Lower lobe of right lung (tissue), 2 donors: ENCODE results near the gene NELFE. TPM values are rescaled to one million over a fixed set of nuclear protein-coding genes. Genes with fewer than 3 reads are reported as not detected.

ENCODE experiments used
- ATAC-seq, 2 donors: fragments of 200-7000 bp; cut with Tn5 transposase; one replicate each; pipeline ENCODE4 v1.9.1; 2020 to 2022; ENCODE audit warnings: mild to moderate bottlenecking in 2 of 2, moderate library complexity in 2 of 2
- DNase-seq: peaks from one replicate; pipeline ENCODE4 v3.0.0-alpha.2; 2020
- H3K27ac ChIP-seq: fragments of 200-600 bp; one replicate; pipeline ENCODE4 v1.8.0; 2022
- H3K27me3 ChIP-seq: fragments of 200-600 bp; one replicate; pipeline ENCODE4 v1.8.0; 2022; ENCODE audit warnings: low read depth
- H3K36me3 ChIP-seq: fragments of 200-600 bp; one replicate; pipeline ENCODE4 v1.8.0; 2022; ENCODE audit warnings: mild to moderate bottlenecking
- H3K4me1 ChIP-seq: fragments of 200-600 bp; one replicate; pipeline ENCODE4 v1.8.0; 2022
- H3K4me3 ChIP-seq: fragments of 200-600 bp; one replicate; pipeline ENCODE4 v1.8.0; 2022; ENCODE audit warnings: mild to moderate bottlenecking
- H3K9me3 ChIP-seq: fragments of 200-600 bp; one replicate; pipeline ENCODE4 v1.8.0; 2022
- intact Hi-C: fragments of 100-400 bp; cut with DNase I; formaldehyde crosslinking; loops from one replicate; pipeline ENCODE4 v1.11.0; 2022
- total RNA-seq: library from RNA; stranded (reverse); fragmentation: NEBNext Ultra II Directional; extraction: Animal tissue kit (Norgen Biotek cat#: 25700); gene quantifications from one replicate; pipeline ENCODE4 v1.2.1, GENCODE V29; 2021
- TF ChIP-seq, protein P1 (sequence below): fragments of 200-600 bp; IDR thresholded peaks from one replicate; pipeline ENCODE4 v1.8.0; 2022; ENCODE audit warnings: antibody characterized with exemption, mild to moderate bottlenecking
- donor health status: DM: no; HTN: yes; CAD: no; lungs with severe emphysema.

NELFE gene
- total RNA-seq, 1 donor from 2014 or later, result 47.0 TPM

DNA sequence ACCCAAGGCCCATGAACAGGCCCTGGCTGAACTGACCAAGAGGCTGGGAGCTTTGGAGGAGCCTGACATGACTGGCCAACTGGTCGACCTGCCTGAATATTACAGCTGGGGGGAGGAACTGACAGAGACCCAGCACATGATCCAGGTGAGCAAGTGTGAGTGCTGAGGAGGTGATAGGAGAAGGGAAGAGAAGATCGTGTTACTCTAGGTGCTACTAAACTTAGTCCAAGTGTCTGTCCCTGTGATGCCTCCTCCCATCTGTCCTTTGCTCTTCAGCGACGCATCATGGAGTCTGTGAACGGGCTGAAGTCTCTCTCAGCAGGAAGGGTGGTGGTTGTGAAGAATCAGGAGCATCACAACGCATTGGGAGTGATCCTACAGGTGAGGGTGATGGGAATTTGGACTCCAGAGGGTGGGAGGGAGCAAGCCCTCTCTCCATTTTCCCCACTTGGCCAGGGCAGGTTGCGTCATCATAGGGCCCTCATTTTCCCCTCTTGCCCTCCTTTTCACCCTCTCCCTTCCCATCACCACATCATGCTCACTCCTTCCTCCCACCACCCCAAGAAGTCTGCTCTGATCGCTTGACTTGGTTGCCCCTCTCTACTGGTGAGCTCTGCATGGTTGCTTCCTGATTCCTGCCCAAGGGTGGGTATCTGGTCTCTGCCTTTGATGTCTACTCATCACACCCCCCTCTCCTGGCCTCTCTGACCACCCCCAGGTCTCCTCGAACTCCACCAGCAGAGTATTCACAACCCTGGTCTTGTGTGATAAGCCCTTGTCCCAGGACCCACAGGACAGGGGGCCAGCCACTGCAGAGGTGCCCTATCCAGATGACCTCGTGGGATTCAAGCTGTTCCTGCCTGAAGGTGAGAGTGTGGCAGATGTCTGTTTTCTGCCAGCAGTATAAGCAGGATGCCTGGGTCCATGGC is 8.5 kb upstream of the NELFE start:
- intact Hi-C loops, result no loop called here
- ATAC-seq (no peak), DNase-seq (no peak)
- peaks cover 86% of the 10 kb centered on the region for H3K36me3 ChIP-seq
- H3K27ac ChIP-seq, result no peak overlapping the region
- H3K4me1 ChIP-seq, result peaks cover 14% of the 10 kb centered on the region
- TF ChIP-seq, protein P1, sequence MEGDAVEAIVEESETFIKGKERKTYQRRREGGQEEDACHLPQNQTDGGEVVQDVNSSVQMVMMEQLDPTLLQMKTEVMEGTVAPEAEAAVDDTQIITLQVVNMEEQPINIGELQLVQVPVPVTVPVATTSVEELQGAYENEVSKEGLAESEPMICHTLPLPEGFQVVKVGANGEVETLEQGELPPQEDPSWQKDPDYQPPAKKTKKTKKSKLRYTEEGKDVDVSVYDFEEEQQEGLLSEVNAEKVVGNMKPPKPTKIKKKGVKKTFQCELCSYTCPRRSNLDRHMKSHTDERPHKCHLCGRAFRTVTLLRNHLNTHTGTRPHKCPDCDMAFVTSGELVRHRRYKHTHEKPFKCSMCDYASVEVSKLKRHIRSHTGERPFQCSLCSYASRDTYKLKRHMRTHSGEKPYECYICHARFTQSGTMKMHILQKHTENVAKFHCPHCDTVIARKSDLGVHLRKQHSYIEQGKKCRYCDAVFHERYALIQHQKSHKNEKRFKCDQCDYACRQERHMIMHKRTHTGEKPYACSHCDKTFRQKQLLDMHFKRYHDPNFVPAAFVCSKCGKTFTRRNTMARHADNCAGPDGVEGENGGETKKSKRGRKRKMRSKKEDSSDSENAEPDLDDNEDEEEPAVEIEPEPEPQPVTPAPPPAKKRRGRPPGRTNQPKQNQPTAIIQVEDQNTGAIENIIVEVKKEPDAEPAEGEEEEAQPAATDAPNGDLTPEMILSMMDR, result no peak
- no peaks in the 10 kb centered on the region for H3K9me3 ChIP-seq
- no peak overlapping the region for H3K4me3 ChIP-seq
- no peaks in the 10 kb centered on the region for H3K27me3 ChIP-seq

DNA sequence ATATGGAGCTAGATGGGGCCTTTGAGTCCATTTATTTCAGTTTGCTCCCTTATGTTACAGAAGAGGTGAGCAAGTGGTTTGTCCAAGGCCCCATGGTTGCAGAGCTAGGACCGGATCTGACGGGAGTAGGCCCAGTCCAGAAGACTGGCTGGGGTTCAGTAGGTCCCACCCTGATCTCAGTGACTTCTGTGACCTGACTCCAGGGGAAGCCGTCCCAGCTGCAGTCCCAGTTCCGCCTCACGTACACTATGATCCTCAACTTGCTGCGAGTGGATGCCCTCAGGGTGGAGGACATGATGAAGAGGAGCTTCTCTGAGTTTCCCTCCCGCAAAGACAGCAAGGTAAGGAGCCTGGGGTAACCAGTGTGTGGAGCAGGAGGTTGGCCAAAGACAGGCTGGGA is 7.7 kb upstream of the NELFE start:
- Histone ChIP-seq H3K27ac (no peak overlapping the region), H3K4me3 (no peak overlapping the region), H3K27me3 (no peaks in the 10 kb centered on the region), H3K36me3 (peaks cover 93% of the 10 kb centered on the region), H3K4me1 (peaks cover 14% of the 10 kb centered on the region), H3K9me3 (no peaks in the 10 kb centered on the region)
- intact Hi-C loops, result no loop called here
- TF ChIP-seq, protein P1, result no peak
- no peak for ATAC-seq
- DNase-seq, result no peak

DNA sequence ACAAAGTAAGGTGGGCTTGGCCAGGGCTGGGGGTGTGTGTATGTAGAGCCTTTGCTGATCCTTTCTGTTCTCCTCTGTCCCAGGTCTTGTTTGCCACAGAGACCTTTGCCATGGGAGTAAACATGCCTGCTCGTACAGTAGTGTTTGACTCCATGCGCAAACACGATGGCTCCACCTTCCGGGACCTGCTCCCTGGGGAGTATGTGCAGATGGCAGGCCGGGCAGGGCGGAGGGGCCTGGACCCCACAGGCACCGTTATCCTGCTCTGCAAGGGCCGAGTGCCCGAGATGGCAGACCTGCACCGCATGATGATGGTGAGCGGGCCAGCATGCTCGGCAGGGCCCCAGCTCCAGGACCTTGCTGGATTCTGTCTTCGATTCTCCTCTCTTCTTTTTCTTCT is 6.9 kb upstream of the NELFE start:
- peaks cover 6% of the 10 kb centered on the region for H3K4me1 ChIP-seq
- no peaks in the 10 kb centered on the region for H3K27me3 ChIP-seq
- TF ChIP-seq, protein P1, result no peak
- DNase-seq (no peak), ATAC-seq (no peak)
- peaks cover 98% of the 10 kb centered on the region for H3K36me3 ChIP-seq
- intact Hi-C loops, result no loop called here
- H3K4me3 ChIP-seq, result no peak overlapping the region
- H3K9me3 ChIP-seq, result no peaks in the 10 kb centered on the region
- no peak overlapping the region for H3K27ac ChIP-seq

DNA sequence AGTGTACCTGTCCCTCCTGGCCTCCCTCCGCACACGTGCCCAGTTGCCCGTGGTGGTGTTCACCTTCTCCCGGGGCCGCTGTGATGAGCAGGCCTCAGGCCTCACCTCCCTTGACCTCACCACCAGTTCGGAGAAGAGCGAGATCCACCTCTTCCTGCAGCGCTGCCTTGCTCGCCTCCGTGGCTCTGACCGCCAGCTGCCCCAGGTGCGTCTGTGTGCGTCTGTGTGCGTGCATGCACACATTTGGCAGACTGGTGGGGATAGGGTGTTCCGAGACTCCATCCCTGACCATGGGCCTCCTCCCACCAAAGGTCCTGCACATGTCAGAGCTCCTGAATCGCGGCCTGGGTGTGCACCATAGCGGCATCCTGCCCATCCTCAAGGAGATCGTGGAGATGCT is 5.2 kb upstream of the NELFE start:
- H3K4me1 ChIP-seq, result peaks cover 11% of the 10 kb centered on the region
- H3K36me3 ChIP-seq, result peaks cover 90% of the 10 kb centered on the region
- H3K4me3 ChIP-seq, result no peak overlapping the region
- intact Hi-C loops, result no loop called here
- TF ChIP-seq, protein P1, result no peak
- H3K9me3 ChIP-seq, result no peaks in the 10 kb centered on the region
- H3K27ac ChIP-seq, result no peak overlapping the region
- DNase-seq (no peak), ATAC-seq (no peak)
- H3K27me3 ChIP-seq, result no peaks in the 10 kb centered on the region

DNA sequence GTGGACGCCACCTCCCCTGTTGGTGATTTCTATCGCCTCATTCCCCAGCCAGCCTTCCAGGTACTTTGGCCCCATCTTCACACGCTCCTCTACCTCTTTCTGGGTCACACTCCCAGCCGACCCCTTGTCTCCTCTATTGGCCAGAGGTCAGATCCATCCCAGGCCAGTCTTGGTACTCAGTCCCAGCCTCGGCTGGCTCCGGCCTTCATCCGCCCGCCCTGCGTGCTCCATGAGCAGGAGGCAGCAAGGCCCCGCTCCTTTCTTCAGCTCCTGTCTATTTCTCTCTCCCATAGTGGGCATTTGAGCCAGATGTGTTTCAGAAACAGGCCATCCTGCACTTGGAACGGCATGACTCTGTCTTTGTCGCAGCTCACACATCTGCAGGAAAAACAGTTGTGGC is 2.8 kb upstream of the NELFE start:
- Histone ChIP-seq H3K9me3 (no peaks in the 10 kb centered on the region), H3K4me3 (no peak overlapping the region), H3K27ac (no peak overlapping the region), H3K27me3 (no peaks in the 10 kb centered on the region), H3K36me3 (peaks cover 74% of the 10 kb centered on the region), H3K4me1 (peaks cover 25% of the 10 kb centered on the region)
- DNase-seq, result no peak
- TF ChIP-seq, protein P1, result no peak
- no peak for ATAC-seq
- intact Hi-C loops, result no loop called here
